CD8-positive, alpha-beta memory T cell (primary cell): Measurements from ENCODE around the gene CSPG4. TPM values are rescaled to one million over a fixed set of nuclear protein-coding genes. Genes with fewer than 3 reads are reported as not detected.
"Not testable (repeated sequence)": the region's sequence is repeated elsewhere in the genome, so short reads cannot be mapped to it uniquely, and the experiment has no call there.

Experiments
- CTCF ChIA-PET: fragments of 350-600 bp; sonication (Branson Sonifier 250); formaldehyde crosslinking; loops from one replicate; lab custom pipeline; 2021; ENCODE audit warnings: antibody characterized with exemption; lab: Charles Lee
- POLR2A ChIA-PET: fragments of 350-600 bp; sonication (Branson Sonifier 250); formaldehyde crosslinking; loops from one replicate; lab custom pipeline; 2021; ENCODE audit warnings: antibody characterized with exemption; lab: Charles Lee
- DNase-seq, 5 donors: peaks; one replicate each; pipeline versions ENCODE4 v3.0.0 to v3.0.0-alpha.2; 2020 to 2022; ENCODE audit warnings: mixed read lengths in 1 of 5
- H3K27ac ChIP-seq: one replicate; pipeline ENCODE4 v1.7.0; 2013; ENCODE audit warnings: low read depth, mild to moderate bottlenecking, low read length, moderate library complexity
- H3K27me3 ChIP-seq: 2 replicates; pipeline ENCODE4 v1.7.0; 2013; ENCODE audit warnings: low read length, mild to moderate bottlenecking; ENCODE audit not compliant: insufficient read depth, poor library complexity, severe bottlenecking
- H3K36me3 ChIP-seq: 2 replicates; pipeline ENCODE4 v1.7.0; 2013; ENCODE audit warnings: mild to moderate bottlenecking, low read length, moderate library complexity; ENCODE audit not compliant: insufficient read depth
- H3K4me1 ChIP-seq: 2 replicates; pipeline ENCODE4 v1.7.0; 2013; ENCODE audit warnings: mild to moderate bottlenecking, low read length, moderate library complexity; ENCODE audit not compliant: insufficient read depth
- H3K4me3 ChIP-seq: 2 replicates; pipeline ENCODE4 v1.7.0; 2013; ENCODE audit warnings: mild to moderate bottlenecking, low read length
- H3K9me3 ChIP-seq: 2 replicates; pipeline ENCODE4 v1.7.0; 2013; ENCODE audit warnings: mild to moderate bottlenecking, low read length
- H3K27ac Mint-ChIP-seq, 8 donors: one replicate each; pipeline ENCODE4 v1.8.0; 2020 to 2021; ENCODE audit warnings: mixed read lengths in 8 of 8, mild to moderate bottlenecking in 6 of 8, inconsistent platforms in 3 of 8, moderate library complexity in 3 of 8
- H3K27me3 Mint-ChIP-seq, 2 donors: one replicate each; pipeline ENCODE4 v1.8.0; 2020 to 2021; ENCODE audit warnings: mixed read lengths in 2 of 2, mild to moderate bottlenecking in 1 of 2, moderate library complexity in 1 of 2
- H3K36me3 Mint-ChIP-seq, 3 donors: one replicate each; pipeline ENCODE4 v1.8.0; 2020 to 2021; ENCODE audit warnings: mixed read lengths in 3 of 3, inconsistent platforms in 1 of 3, mild to moderate bottlenecking in 1 of 3
- H3K4me1 Mint-ChIP-seq, 3 donors: one replicate each; pipeline ENCODE4 v1.8.0; 2020 to 2021; ENCODE audit warnings: mixed read lengths in 3 of 3, inconsistent platforms in 1 of 3, mild to moderate bottlenecking in 1 of 3
- H3K4me3 Mint-ChIP-seq, 7 donors: one replicate each; pipeline ENCODE4 v1.8.0; 2020 to 2021; ENCODE audit warnings: mixed read lengths in 7 of 7, mild to moderate bottlenecking in 6 of 7, moderate library complexity in 4 of 7, inconsistent platforms in 2 of 7
- H3K9me3 Mint-ChIP-seq, 5 donors: one replicate each; pipeline ENCODE4 v1.8.0; 2020 to 2022; ENCODE audit warnings: mixed read lengths in 5 of 5, mild to moderate bottlenecking in 3 of 5, moderate library complexity in 2 of 5, inconsistent platforms in 1 of 5
- polyA plus RNA-seq: library from polyadenylated mRNA; unstranded; fragments of 300-500 nt; fragmentation: Illumina TruSeq; gene quantifications from one replicate; pipeline ENCODE4 v1.2.3, GENCODE V29; 2021
- total RNA-seq, 2 experiments: library from RNA; stranded (reverse); gene quantifications; one replicate each; pipeline ENCODE4 v1.2.3, GENCODE V29; 2021

The CSPG4 gene
- total and polyA plus RNA-seq, 3 experiments from 2014 or later = not detected

GRCh38 chr15:75682181-75683135 is 30.2 kb downstream of the CSPG4 start:
- H3K9me3 ChIP-seq = no peaks in the 10 kb centered on the region
- POLR2A ChIA-PET = interaction anchor here (1.3 kb wide), 1 partner anchor 42 kb away, joined by 3 read pairs; the partner anchor contains the start of gene IMP3
- no peak overlapping the region for H3K27ac Mint-ChIP-seq

GRCh38 chr15:75680007-75680789 is 32.5 kb downstream of the CSPG4 start:
- H3K9me3 Mint-ChIP-seq = peaks cover 0 to 2% (median 0%) of the 10 kb centered on the region in 5 donors
- Histone ChIP-seq H3K9me3 (no peaks in the 10 kb centered on the region), H3K27me3 (no peaks in the 10 kb centered on the region), H3K4me3 (no peak overlapping the region), H3K36me3 (no peaks in the 10 kb centered on the region), H3K27ac (no peak overlapping the region), H3K4me1 (no peaks in the 10 kb centered on the region)
- DNase-seq = no peak
- no peaks in the 10 kb centered on the region for H3K36me3 Mint-ChIP-seq
- POLR2A ChIA-PET = no interaction called here
- no peaks in the 10 kb centered on the region for H3K4me1 Mint-ChIP-seq
- H3K27me3 Mint-ChIP-seq = peaks cover 0 to 1% of the 10 kb centered on the region in 2 donors
- H3K27ac Mint-ChIP-seq = peak overlapping the region in 4 of 8 donors; percentile 40 to 66 (median 52)
- CTCF ChIA-PET = interaction anchor here (1.5 to 1.8 kb wide), 2 partner anchors 49 to 312 kb away, joined by 3 to 7 read pairs; partner anchors contain the start of gene MAN2C1
- H3K4me3 Mint-ChIP-seq = no peak overlapping the region

More at GRCh38 chr15:75682181-75683135, 30.2 kb downstream of the CSPG4 start:
- Mint-ChIP-seq H3K4me1 (no peaks in the 10 kb centered on the region), H3K27me3 (peaks cover 0 to 1% of the 10 kb centered on the region in 2 donors), H3K4me3 (no peak overlapping the region), H3K9me3 (peaks cover 0 to 2% (median 0%) of the 10 kb centered on the region in 5 donors), H3K36me3 (no peaks in the 10 kb centered on the region)
- H3K4me1 ChIP-seq = no peaks in the 10 kb centered on the region
- no peaks in the 10 kb centered on the region for H3K36me3 ChIP-seq
- DNase-seq = no peak
- H3K27ac ChIP-seq = no peak overlapping the region
- no peaks in the 10 kb centered on the region for H3K27me3 ChIP-seq
- CTCF ChIA-PET = interaction anchor here (0.6 to 1.5 kb wide), 5 partner anchors 42 to 315 kb away, joined by 3 to 7 read pairs (median 4); partner anchors contain the start of genes IMP3 and MAN2C1
- no peak overlapping the region for H3K4me3 ChIP-seq

- H3K9me3 Mint-ChIP-seq, H3K4me1 Mint-ChIP-seq, H3K36me3 Mint-ChIP-seq, DNase-seq, H3K27me3 ChIP-seq, H3K9me3 ChIP-seq, POLR2A ChIA-PET, H3K27me3 Mint-ChIP-seq, H3K27ac ChIP-seq, H3K4me3 ChIP-seq, H3K4me3 Mint-ChIP-seq, H3K36me3 ChIP-seq, H3K4me1 ChIP-seq: not testable (repeated sequence)
- H3K27ac Mint-ChIP-seq = peak overlapping the region in 1 of 8 donors; percentile 52
- CTCF ChIA-PET = interaction anchor here (0.6 to 2.8 kb wide), 3 partner anchors 12 to 311 kb away, joined by 3 to 8 read pairs (median 3); no protein-coding TSS in a partner anchor
Observed at GRCh38 chr15:75678324-75678690, 34.3 kb downstream of the CSPG4 start.

GRCh38 chr15:75677465-75678323 is 35.0 kb downstream of the CSPG4 start:
- peaks cover 0 to 5% of the 10 kb centered on the region in 2 donors for H3K27me3 Mint-ChIP-seq
- no peaks in the 10 kb centered on the region for H3K27me3 ChIP-seq
- peaks cover 0 to 2% (median 0%) of the 10 kb centered on the region in 5 donors for H3K9me3 Mint-ChIP-seq
- H3K4me3 Mint-ChIP-seq = no peak overlapping the region
- no peak for DNase-seq
- POLR2A ChIA-PET = no interaction called here
- H3K4me1 Mint-ChIP-seq = no peaks in the 10 kb centered on the region
- H3K27ac ChIP-seq = no peak overlapping the region
- no peaks in the 10 kb centered on the region for H3K4me1 ChIP-seq
- CTCF ChIA-PET = interaction anchor here (0.6 to 2.8 kb wide), 3 partner anchors 12 to 310 kb away, joined by 3 to 8 read pairs (median 3); no protein-coding TSS in a partner anchor
- H3K36me3 ChIP-seq = no peaks in the 10 kb centered on the region
- H3K9me3 ChIP-seq = no peaks in the 10 kb centered on the region
- peak overlapping the region in 1 of 8 donors; percentile 8 for H3K27ac Mint-ChIP-seq
- H3K4me3 ChIP-seq = no peak overlapping the region
- H3K36me3 Mint-ChIP-seq = no peaks in the 10 kb centered on the region

GRCh38 chr15:75676688-75677464 is 35.8 kb downstream of the CSPG4 start:
- Mint-ChIP-seq H3K9me3 (peaks cover 0 to 2% (median 0%) of the 10 kb centered on the region in 5 donors), H3K27ac (peak overlapping the region in 1 of 8 donors; percentile 47), H3K27me3 (peaks cover 0 to 5% of the 10 kb centered on the region in 2 donors), H3K36me3 (no peaks in the 10 kb centered on the region), H3K4me3 (no peak overlapping the region), H3K4me1 (no peaks in the 10 kb centered on the region)
- ChIA-PET CTCF (interaction anchor here (2.8 kb wide), 1 partner anchor 309 kb away, joined by 8 read pairs; no protein-coding TSS in a partner anchor), POLR2A (no interaction called here)
- Histone ChIP-seq H3K4me1 (no peaks in the 10 kb centered on the region), H3K27me3 (no peaks in the 10 kb centered on the region), H3K4me3 (no peak overlapping the region), H3K27ac (no peak overlapping the region), H3K9me3 (no peaks in the 10 kb centered on the region), H3K36me3 (no peaks in the 10 kb centered on the region)
- no peak for DNase-seq

GRCh38 chr15:75675579-75676404 is 36.9 kb downstream of the CSPG4 start:
- no peaks in the 10 kb centered on the region for H3K4me1 ChIP-seq
- Mint-ChIP-seq H3K4me1 (no peaks in the 10 kb centered on the region), H3K27ac (no peak overlapping the region), H3K27me3 (peaks cover 0 to 5% of the 10 kb centered on the region in 2 donors), H3K9me3 (peaks cover 0 to 2% (median 0%) of the 10 kb centered on the region in 5 donors), H3K36me3 (no peaks in the 10 kb centered on the region), H3K4me3 (no peak overlapping the region)
- ChIA-PET CTCF (interaction anchor here (2.8 kb wide), 1 partner anchor 308 kb away, joined by 8 read pairs; no protein-coding TSS in a partner anchor), POLR2A (no interaction called here)
- DNase-seq = no peak
- H3K9me3 ChIP-seq = no peaks in the 10 kb centered on the region
- no peak overlapping the region for H3K27ac ChIP-seq
- no peaks in the 10 kb centered on the region for H3K36me3 ChIP-seq
- no peak overlapping the region for H3K4me3 ChIP-seq
- no peaks in the 10 kb centered on the region for H3K27me3 ChIP-seq
